SK-N-SH treated with all-trans-retinoic acid at 6 μM for 48 hours (cell line): Measurements from ENCODE around the gene RBL2.

Experiments used
- ATAC-seq: fragments of 200-7000 bp; cut with Tn5 transposase; 3 replicates; pipeline ENCODE4 v1.9.1; 2020; ENCODE audit warnings: mild to moderate bottlenecking, moderate library complexity
- BACH2 ChIP-seq: fragments of 250-450 bp; sonication (Bioruptor Pico); IDR thresholded peaks from 2 replicates; pipeline ENCODE4 v1.9.0; 2021; ENCODE audit warnings: mild to moderate bottlenecking, borderline replicate concordance
- CREB5 ChIP-seq: fragments of 250-450 bp; sonication (Bioruptor Pico); IDR thresholded peaks from 2 replicates; pipeline ENCODE4 v1.5.1; 2020; ENCODE audit warnings: low read depth, mild to moderate bottlenecking, moderate library complexity
- ESRRG ChIP-seq: fragments of 250-450 bp; sonication (Bioruptor Pico); IDR thresholded peaks from 2 replicates; pipeline ENCODE4 v1.6.1; 2021; ENCODE audit warnings: mild to moderate bottlenecking
- GLIS3 ChIP-seq: fragments of 250-450 bp; sonication (Bioruptor Pico); IDR thresholded peaks from 2 replicates; pipeline ENCODE4 v1.5.0; 2020; ENCODE audit warnings: mild to moderate bottlenecking, moderate library complexity
- ISL1 ChIP-seq: fragments of 250-450 bp; sonication (Bioruptor Pico); IDR thresholded peaks from 2 replicates; pipeline ENCODE4 v2.1.2; 2022; ENCODE audit warnings: mild to moderate bottlenecking, moderate library complexity
- PATZ1 ChIP-seq: fragments of 250-450 bp; sonication (Bioruptor Pico); IDR thresholded peaks from 2 replicates; pipeline ENCODE4 v1.8.0; 2020; ENCODE audit warnings: mild to moderate bottlenecking, moderate library complexity, borderline replicate concordance
- POU6F1 ChIP-seq: fragments of 250-450 bp; sonication (Bioruptor Pico); IDR thresholded peaks from 2 replicates; pipeline ENCODE4 v1.8.0; 2021; ENCODE audit warnings: low read depth, mild to moderate bottlenecking, moderate library complexity, borderline replicate concordance
- PPARA ChIP-seq: fragments of 250-450 bp; sonication (Bioruptor Pico); IDR thresholded peaks from 2 replicates; pipeline ENCODE4 v1.5.0; 2020; ENCODE audit warnings: mild to moderate bottlenecking, borderline replicate concordance
- RARB ChIP-seq: fragments of 250-450 bp; sonication (Bioruptor Pico); IDR thresholded peaks from 2 replicates; pipeline ENCODE4 v1.8.0; 2021; ENCODE audit warnings: mild to moderate bottlenecking, moderate library complexity
- SNAI2 ChIP-seq: fragments of 250-450 bp; sonication (Bioruptor Pico); IDR thresholded peaks from 2 replicates; pipeline ENCODE4 v1.5.0; 2020; ENCODE audit warnings: mild to moderate bottlenecking, moderate library complexity
- TCF4 ChIP-seq: fragments of 250-450 bp; sonication (Bioruptor Pico); IDR thresholded peaks from 2 replicates; pipeline ENCODE4 v1.8.0; 2021; ENCODE audit warnings: mild to moderate bottlenecking, moderate library complexity, borderline replicate concordance
- TSHZ2 ChIP-seq: fragments of 250-450 bp; sonication (Bioruptor Pico); IDR thresholded peaks from 2 replicates; pipeline ENCODE4 v1.5.0; 2020; ENCODE audit warnings: mild to moderate bottlenecking, moderate library complexity
- ZC3H10 ChIP-seq: fragments of 250-450 bp; sonication (Bioruptor Pico); IDR thresholded peaks from 2 replicates; pipeline ENCODE4 v1.5.1; 2021; ENCODE audit warnings: mild to moderate bottlenecking, moderate library complexity
- ZFP3 ChIP-seq: fragments of 250-450 bp; sonication (Bioruptor Pico); IDR thresholded peaks from 2 replicates; pipeline ENCODE4 v1.5.0; 2020; ENCODE audit warnings: mild to moderate bottlenecking, moderate library complexity
- ZFP30 ChIP-seq: fragments of 450-650 bp; formaldehyde crosslinking; IDR thresholded peaks from 2 replicates; pipeline ENCODE4 v1.5.0; 2022; ENCODE audit warnings: mild to moderate bottlenecking, moderate library complexity
- ZNF565 ChIP-seq: fragments of 450-650 bp; formaldehyde crosslinking; conservative IDR thresholded peaks from 2 replicates; pipeline ENCODE4 v1.5.0; 2020; ENCODE audit warnings: low read depth, mild to moderate bottlenecking, moderate library complexity

Gene RBL2

GRCh38 chr16:53523126-53523804, 89.0 kb downstream of the RBL2 start:
- ATAC-seq = no peak

GRCh38 chr16:53523971-53524548, 89.8 kb downstream of the RBL2 start:
- TF ChIP-seq ZFP30 (CRISPR knock-in tag) (no peak), ZFP3 (no peak), GLIS3 (CRISPR knock-in tag) (no peak), TCF4 (CRISPR knock-in tag) (no peak)
- ATAC-seq = no peak

More at GRCh38 chr16:53523126-53523804, 89.0 kb downstream of the RBL2 start:
- TF ChIP-seq ZNF565 (CRISPR knock-in tag) (no peak), POU6F1 (CRISPR knock-in tag) (no peak), ISL1 (CRISPR knock-in tag) (no peak), ZFP3 (no peak), PATZ1 (no peak)

GRCh38 chr16:53528797-53529196, 94.5 kb downstream of the RBL2 start:
- TF ChIP-seq BACH2 (CRISPR knock-in tag) = no peak
- TF ChIP-seq GLIS3 (CRISPR knock-in tag) = no peak
- no peak for TF ChIP-seq CREB5

GRCh38 chr16:53529513-53529912, 95.2 kb downstream of the RBL2 start:
- no peak for ATAC-seq
- no peak for TF ChIP-seq TCF4 (CRISPR knock-in tag)
- no peak for TF ChIP-seq RARB (CRISPR knock-in tag)
- TF ChIP-seq POU6F1 (CRISPR knock-in tag) = no peak
- TF ChIP-seq ZNF565 (CRISPR knock-in tag) = no peak
- TF ChIP-seq ESRRG (CRISPR knock-in tag) = no peak
- no peak for TF ChIP-seq PPARA
- TF ChIP-seq SNAI2 = no peak
- no peak for TF ChIP-seq TSHZ2 (CRISPR knock-in tag)
- TF ChIP-seq PATZ1 = no peak
- no peak for TF ChIP-seq GLIS3 (CRISPR knock-in tag)
- TF ChIP-seq CREB5 = no peak
- TF ChIP-seq ZC3H10 (CRISPR knock-in tag) = no peak

More at GRCh38 chr16:53528797-53529196, 94.5 kb downstream of the RBL2 start:
- ATAC-seq = no peak
